Epithelial cell of esophagus (primary cell): ENCODE results near the gene SORCS1.

Experiments
- DNase-seq: peaks from one replicate; pipeline ENCODE4 v3.0.0; 2010; ENCODE audit warnings: low read depth
- H3K4me3 ChIP-seq: 2 replicates; pipeline ENCODE4 v1.5.1; 2011; ENCODE audit warnings: mild to moderate bottlenecking, low read length, control low read depth
- CTCF ChIP-seq: IDR thresholded peaks from 2 replicates; pipeline ENCODE4 v1.5.1; 2011; ENCODE audit warnings: low read depth, mild to moderate bottlenecking, low read length, control low read depth, inconsistent platforms; ENCODE audit not compliant: insufficient read depth; ENCODE audit errors: missing control alignments

SORCS1 gene

GRCh38 chr10:106757521-106757920 is 407.0 kb downstream of the SORCS1 start:
- no peak for TF ChIP-seq CTCF
- H3K4me3 ChIP-seq = no peak overlapping the region
- DNase-seq = no peak

GRCh38 chr10:106751091-106751490 is 413.4 kb downstream of the SORCS1 start:
- TF ChIP-seq CTCF = no peak
- H3K4me3 ChIP-seq = no peak overlapping the region
- no peak for DNase-seq

GRCh38 chr10:106746868-106747267 is 417.6 kb downstream of the SORCS1 start:
- DNase-seq = no peak
- no peak for TF ChIP-seq CTCF
- H3K4me3 ChIP-seq = no peak overlapping the region

GRCh38 chr10:106741006-106741530 is 423.4 kb downstream of the SORCS1 start:
- DNase-seq = no peak
- no peak for TF ChIP-seq CTCF
- no peak overlapping the region for H3K4me3 ChIP-seq

- DNase-seq = no peak
- no peak overlapping the region for H3K4me3 ChIP-seq
- no peak for TF ChIP-seq CTCF
Observed at GRCh38 chr10:106740071-106740470, 424.4 kb downstream of the SORCS1 start.

- TF ChIP-seq CTCF = no peak
- H3K4me3 ChIP-seq = no peak overlapping the region
- DNase-seq = no peak
Observed at GRCh38 chr10:106734220-106734619, 430.3 kb downstream of the SORCS1 start.

DNA sequence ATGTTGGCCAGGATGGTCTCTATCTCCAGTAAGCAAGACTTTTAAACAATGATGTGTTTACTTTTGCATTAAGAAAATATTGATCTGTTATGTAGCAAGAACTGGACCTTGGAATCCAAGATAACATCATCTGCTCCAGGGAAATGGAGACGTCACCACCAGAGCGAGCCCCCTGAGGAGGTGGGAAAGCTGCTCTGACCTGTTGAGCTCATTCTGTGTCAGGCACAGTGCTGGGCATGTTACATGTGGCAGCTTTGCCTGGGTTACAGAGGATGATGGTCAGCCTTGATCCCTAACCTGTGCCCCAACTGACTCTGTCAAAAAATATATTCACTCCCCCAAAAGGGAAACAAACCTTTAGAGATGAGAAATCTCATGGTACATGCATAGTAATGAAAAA is 436.3 kb downstream of the SORCS1 start:
- TF ChIP-seq CTCF = no peak

More for the DNA sequence above, 436.3 kb downstream of the SORCS1 start:
- DNase-seq = no peak
- no peak overlapping the region for H3K4me3 ChIP-seq
